MCF 10A (cell line): ENCODE data around the gene DNAJB14. TPM values are rescaled to one million over a fixed set of nuclear protein-coding genes. Genes with fewer than 3 reads are reported as not detected.

ENCODE experiments used
- BruUV-seq: library from RNA; stranded (reverse); fragments of 400-500 nt; replicated peaks from 2 replicates; lab custom pipeline; 2021; lab: Mats Ljungman, UMichigan
- CTCF ChIA-PET: fragments of 300-600 bp; sonication (Branson Sonifier 250); formaldehyde crosslinking; extraction: SDS; loops from one replicate; lab custom pipeline; 2021; ENCODE audit warnings: antibody characterized with exemption, inconsistent platforms; lab: Yijun Ruan, JAX
- POLR2A ChIA-PET: fragments of 300-600, 350-650 bp; sonication (Branson Sonifier 250); formaldehyde crosslinking; extraction: SDS; loops from one replicate; lab custom pipeline; 2020; ENCODE audit warnings: antibody characterized with exemption, inconsistent platforms; lab: Yijun Ruan, JAX
- DNase-seq: peaks from one replicate; pipeline ENCODE4 v3.0.0-alpha.2; 2018; ENCODE audit not compliant: unreplicated experiment
- H3K27ac Mint-ChIP-seq: one replicate; pipeline ENCODE4 v1.8.0; 2022; ENCODE audit warnings: mild to moderate bottlenecking, low read depth, mixed read lengths; ENCODE audit not compliant: unreplicated experiment
- H3K27me3 Mint-ChIP-seq: one replicate; pipeline ENCODE4 v1.8.0; 2022; ENCODE audit warnings: mixed read lengths; ENCODE audit not compliant: insufficient read depth, unreplicated experiment
- H3K36me3 Mint-ChIP-seq: one replicate; pipeline ENCODE4 v1.8.0; 2022; ENCODE audit warnings: mild to moderate bottlenecking, moderate library complexity, mixed read lengths; ENCODE audit not compliant: insufficient read depth, unreplicated experiment
- H3K4me1 Mint-ChIP-seq: one replicate; pipeline ENCODE4 v1.8.0; 2022; ENCODE audit warnings: mixed read lengths; ENCODE audit not compliant: insufficient read depth, unreplicated experiment
- H3K4me3 Mint-ChIP-seq: one replicate; pipeline ENCODE4 v1.8.0; 2022; ENCODE audit warnings: mild to moderate bottlenecking, moderate library complexity, mixed read lengths; ENCODE audit not compliant: unreplicated experiment
- H3K9me3 Mint-ChIP-seq: one replicate; pipeline ENCODE4 v1.8.0; 2022; ENCODE audit warnings: mixed read lengths; ENCODE audit not compliant: unreplicated experiment
- intact Hi-C: fragments of 100-400 bp; cut with micrococcal nuclease; formaldehyde crosslinking; loops from 2 replicates; pipeline ENCODE4 v1.14.1; 2022
- total RNA-seq: library from RNA; stranded (reverse); gene quantifications from 2 replicates; pipeline ENCODE4 v1.2.3, GENCODE V29; 2022
- TF ChIP-seq, protein P1 (sequence below): fragments of 200-600 bp; IDR thresholded peaks from one replicate; pipeline ENCODE4 v1.8.0; 2022; ENCODE audit warnings: antibody characterized with exemption, mild to moderate bottlenecking; ENCODE audit not compliant: unreplicated experiment

DNAJB14 gene
- total RNA-seq, 1 experiment from 2014 or later = 54.5 TPM

DNA sequence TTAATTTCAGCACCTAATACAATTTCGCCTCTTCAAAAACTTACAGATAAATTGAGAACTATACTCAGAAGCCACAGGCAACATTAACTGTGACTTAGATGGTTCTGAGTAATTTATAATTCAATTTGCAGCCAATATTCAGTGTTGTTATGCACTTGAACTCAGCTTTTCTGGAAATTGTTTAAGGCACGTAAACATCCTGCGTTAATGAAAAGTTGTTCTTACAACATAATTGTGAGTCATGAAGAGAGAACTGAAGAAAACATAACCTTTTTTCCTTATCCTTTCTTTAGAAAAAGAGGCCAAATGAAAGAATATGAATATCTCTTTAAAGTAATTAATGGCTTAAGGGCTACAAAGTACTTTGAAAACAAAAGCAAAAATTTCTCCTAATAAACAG lies 20.3 kb upstream of the DNAJB14 start:
- H3K4me1 Mint-ChIP-seq = peaks cover 11% of the 10 kb centered on the region
- H3K27me3 Mint-ChIP-seq = no peaks in the 10 kb centered on the region
- no peaks in the 10 kb centered on the region for H3K9me3 Mint-ChIP-seq
- CTCF ChIA-PET = interaction anchor here (0.7 kb wide), 1 partner anchor 10 kb away, joined by 3 read pairs; no protein-coding TSS in a partner anchor
- DNase-seq = peak; percentile 22
- no peak overlapping the region for H3K27ac Mint-ChIP-seq
- H3K4me3 Mint-ChIP-seq = no peak overlapping the region
- no TSS peak for BruUV-seq
- POLR2A ChIA-PET = interaction anchor here (1.2 kb wide), 1 partner anchor 20 kb away, joined by 3 read pairs; the partner anchor contains the start of gene DNAJB14
- H3K36me3 Mint-ChIP-seq = no peaks in the 10 kb centered on the region
- intact Hi-C loops = no loop called here
- TF ChIP-seq, protein P1, sequence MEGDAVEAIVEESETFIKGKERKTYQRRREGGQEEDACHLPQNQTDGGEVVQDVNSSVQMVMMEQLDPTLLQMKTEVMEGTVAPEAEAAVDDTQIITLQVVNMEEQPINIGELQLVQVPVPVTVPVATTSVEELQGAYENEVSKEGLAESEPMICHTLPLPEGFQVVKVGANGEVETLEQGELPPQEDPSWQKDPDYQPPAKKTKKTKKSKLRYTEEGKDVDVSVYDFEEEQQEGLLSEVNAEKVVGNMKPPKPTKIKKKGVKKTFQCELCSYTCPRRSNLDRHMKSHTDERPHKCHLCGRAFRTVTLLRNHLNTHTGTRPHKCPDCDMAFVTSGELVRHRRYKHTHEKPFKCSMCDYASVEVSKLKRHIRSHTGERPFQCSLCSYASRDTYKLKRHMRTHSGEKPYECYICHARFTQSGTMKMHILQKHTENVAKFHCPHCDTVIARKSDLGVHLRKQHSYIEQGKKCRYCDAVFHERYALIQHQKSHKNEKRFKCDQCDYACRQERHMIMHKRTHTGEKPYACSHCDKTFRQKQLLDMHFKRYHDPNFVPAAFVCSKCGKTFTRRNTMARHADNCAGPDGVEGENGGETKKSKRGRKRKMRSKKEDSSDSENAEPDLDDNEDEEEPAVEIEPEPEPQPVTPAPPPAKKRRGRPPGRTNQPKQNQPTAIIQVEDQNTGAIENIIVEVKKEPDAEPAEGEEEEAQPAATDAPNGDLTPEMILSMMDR = no peak

DNA sequence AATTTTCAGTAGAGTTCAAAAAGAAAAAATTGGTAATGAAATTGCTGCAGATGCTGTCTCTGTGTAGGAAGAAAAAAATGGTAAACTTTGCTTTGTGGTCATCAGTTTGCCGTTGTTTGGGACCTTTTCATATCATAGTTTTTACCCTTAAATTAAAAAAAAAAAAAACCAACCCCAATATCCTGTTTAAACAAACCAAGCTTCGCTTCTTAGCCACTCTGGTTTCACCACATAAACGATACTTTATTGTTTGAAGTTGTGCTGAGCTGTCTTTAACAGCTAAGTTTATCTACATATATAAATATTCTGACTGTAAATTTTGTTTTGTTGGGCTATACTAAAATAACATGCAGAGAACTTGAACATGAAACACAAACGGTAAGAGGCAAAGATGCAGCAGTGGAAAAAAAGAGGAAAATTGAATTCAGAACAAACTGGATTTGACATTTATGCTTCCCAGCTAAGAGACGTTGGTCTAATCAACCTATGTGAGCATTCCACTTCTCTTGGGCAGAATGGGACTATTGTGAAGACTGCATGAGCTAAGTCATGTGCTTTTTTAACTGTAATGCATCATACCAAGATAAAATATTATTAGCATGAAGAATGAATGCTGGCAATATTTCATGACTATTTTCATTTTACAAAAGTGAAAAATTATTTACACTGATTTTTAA lies 19.4 kb upstream of the DNAJB14 start:
- Mint-ChIP-seq H3K27ac (no peak overlapping the region), H3K4me1 (peaks cover 11% of the 10 kb centered on the region), H3K4me3 (no peak overlapping the region), H3K9me3 (no peaks in the 10 kb centered on the region), H3K36me3 (no peaks in the 10 kb centered on the region), H3K27me3 (no peaks in the 10 kb centered on the region)
- no TSS peak for BruUV-seq
- TF ChIP-seq, protein P1 = no peak
- DNase-seq = no peak
- ChIA-PET CTCF (no interaction called here), POLR2A (interaction anchor here (1.2 kb wide), 1 partner anchor 19 kb away, joined by 3 read pairs; the partner anchor contains the start of gene DNAJB14)
- intact Hi-C loops = no loop called here

DNA sequence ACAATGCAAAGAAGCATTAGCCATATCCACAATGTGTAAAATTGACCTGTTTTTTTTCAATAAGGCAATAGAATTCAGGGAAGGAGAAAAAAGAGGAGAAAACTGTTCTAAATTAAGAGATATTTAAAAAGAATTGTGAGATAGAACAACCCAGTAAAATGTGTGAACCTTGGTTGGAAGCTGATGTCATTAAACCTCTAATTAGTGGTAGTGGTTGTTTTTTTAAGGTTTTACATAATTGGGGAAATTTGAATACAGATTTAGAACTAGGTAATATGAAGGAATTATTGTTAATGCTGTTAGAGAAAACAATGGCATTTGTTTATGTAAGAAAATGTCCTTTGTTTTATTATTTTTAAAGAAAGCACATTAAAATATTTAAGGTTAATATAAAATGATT lies 18.8 kb upstream of the DNAJB14 start:
- Mint-ChIP-seq H3K9me3 (no peaks in the 10 kb centered on the region), H3K27me3 (no peaks in the 10 kb centered on the region), H3K36me3 (no peaks in the 10 kb centered on the region), H3K4me3 (no peak overlapping the region), H3K27ac (no peak overlapping the region), H3K4me1 (peaks cover 11% of the 10 kb centered on the region)
- BruUV-seq = no TSS peak
- ChIA-PET CTCF (no interaction called here), POLR2A (no interaction called here)
- intact Hi-C loops = no loop called here
- no peak for DNase-seq
- TF ChIP-seq, protein P1 = no peak

DNA sequence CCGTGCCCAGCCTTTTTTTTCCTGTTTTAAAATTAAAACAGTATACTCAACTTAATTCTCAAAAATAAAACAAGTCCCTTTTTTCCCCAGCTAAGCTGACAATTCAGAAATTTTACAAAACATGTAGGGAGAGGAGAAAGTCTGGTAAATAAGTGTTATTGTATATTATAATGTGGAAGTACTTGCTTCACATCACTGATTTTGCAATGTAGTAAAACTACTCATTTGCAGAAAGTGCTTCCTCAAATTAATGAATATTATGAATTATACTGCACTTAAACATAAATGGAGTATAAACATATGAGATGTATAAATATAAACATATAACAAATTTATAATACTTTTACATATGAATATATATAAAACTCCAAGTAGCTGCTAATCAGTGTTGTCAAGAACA lies 15.3 kb upstream of the DNAJB14 start:
- no peaks in the 10 kb centered on the region for H3K4me1 Mint-ChIP-seq
- no peak overlapping the region for H3K4me3 Mint-ChIP-seq
- H3K36me3 Mint-ChIP-seq = no peaks in the 10 kb centered on the region
- no peaks in the 10 kb centered on the region for H3K9me3 Mint-ChIP-seq
- TF ChIP-seq, protein P1 = no peak
- H3K27ac Mint-ChIP-seq = no peak overlapping the region
- intact Hi-C loops = no loop called here
- POLR2A ChIA-PET = interaction anchor here (0.6 to 2.8 kb wide), 2 partner anchors 11 to 515 kb away, joined by 3 to 16 read pairs; partner anchors contain the start of gene H2AZ1
- H3K27me3 Mint-ChIP-seq = no peaks in the 10 kb centered on the region
- no peak for DNase-seq
- CTCF ChIA-PET = interaction anchor here (0.5 kb wide), 1 partner anchor 974 kb away, joined by 3 read pairs; no protein-coding TSS in a partner anchor
- no TSS peak for BruUV-seq
